Measurements from ENCODE around the gene LIMD2. TPM values are rescaled to one million over a fixed set of nuclear protein-coding genes. Genes with fewer than 3 reads are reported as not detected.

The LIMD2 gene
- total and polyA plus RNA-seq, 2 experiments from 2014 or later = 98.8 to 105 TPM

GRCh38 chr17:63707151-63707550 is 7.2 kb upstream of the LIMD2 start:
- H3K9me3 Mint-ChIP-seq = no peaks in the 10 kb centered on the region

GRCh38 chr17:63706336-63707082 is 6.6 kb upstream of the LIMD2 start:
- H4K20me1 ChIP-seq (replicated peaks; ENCODE audit: insufficient read depth) = no peaks in the 10 kb centered on the region; the same call in none of the 2 replicates
- 0 out of 2 replicates have a peak overlapping the region, but pooled peaks have one; percentile 45 for H3K27ac ChIP-seq (ENCODE audit: low read depth)
- no peaks in the 10 kb centered on the region for H3K9me2 ChIP-seq (ENCODE audit: insufficient read depth)
- no peaks in the 10 kb centered on the region for H3K27me3 ChIP-seq (ENCODE audit: insufficient read depth)
- no peak overlapping the region for H3K4me3 Mint-ChIP-seq
- no peak for ATAC-seq
- no peak overlapping the region for H3K4me2 ChIP-seq
- H3K4me3 ChIP-seq = no peak overlapping the region
- no peak overlapping the region for H2AFZ ChIP-seq
- H3K36me3 Mint-ChIP-seq (ENCODE audit: low read depth) = peaks cover 48% of the 10 kb centered on the region
- peaks cover 11% of the 10 kb centered on the region for H3K4me1 ChIP-seq (ENCODE audit: insufficient read depth)
- H3K9me3 Mint-ChIP-seq = no peaks in the 10 kb centered on the region
- peaks cover 3% of the 10 kb centered on the region; the same call in 1 of the 2 replicates for H3K79me2 ChIP-seq (replicated peaks; ENCODE audit: insufficient read depth)
- H3F3A ChIP-seq (replicated peaks; ENCODE audit: low read depth) = no peaks in the 10 kb centered on the region
- DNase-seq (ENCODE audit: low spot score) = no peak
- H3K27me3 Mint-ChIP-seq (ENCODE audit: insufficient read depth, low read depth, poor library complexity) = peaks cover 14% of the 10 kb centered on the region
- no peaks in the 10 kb centered on the region; the same call in 1 of the 2 replicates for H3K36me3 ChIP-seq (ENCODE audit: insufficient read depth)
- H3K4me1 Mint-ChIP-seq = peaks cover 23% of the 10 kb centered on the region
- no peak overlapping the region; the same call in 1 of the 2 replicates for H3K27ac Mint-ChIP-seq
- no peak for TF ChIP-seq ZNF462 (CRISPR knock-in tag; IDR thresholded peaks at IDR 0.05)
- TF ChIP-seq EZH2 (IDR thresholded peaks at IDR 0.05; ENCODE audit: low read depth, unreplicated experiment) = no peak
- TF ChIP-seq CREB1 (CRISPR knock-in tag; IDR thresholded peaks at IDR 0.05; ENCODE audit: low read depth) = no peak

More at GRCh38 chr17:63707151-63707550, 7.2 kb upstream of the LIMD2 start:
- Histone ChIP-seq H3K4me3 (no peak overlapping the region), H3K9me2 (ENCODE audit: insufficient read depth) (no peaks in the 10 kb centered on the region), H3K79me2 (replicated peaks; ENCODE audit: insufficient read depth) (no peaks in the 10 kb centered on the region), H2AFZ (no peak overlapping the region), H3K36me3 (ENCODE audit: insufficient read depth) (no peaks in the 10 kb centered on the region; the same call in 1 of the 2 replicates), H4K20me1 (replicated peaks; ENCODE audit: insufficient read depth) (no peaks in the 10 kb centered on the region; the same call in none of the 2 replicates), H3K4me1 (ENCODE audit: insufficient read depth) (peaks cover 6% of the 10 kb centered on the region), H3K27ac (ENCODE audit: low read depth) (no peak overlapping the region), H3K27me3 (ENCODE audit: insufficient read depth) (no peaks in the 10 kb centered on the region), H3F3A (replicated peaks; ENCODE audit: low read depth) (no peaks in the 10 kb centered on the region), H3K4me2 (no peak overlapping the region)
- Mint-ChIP-seq H3K36me3 (ENCODE audit: low read depth) (peaks cover 47% of the 10 kb centered on the region), H3K4me3 (no peak overlapping the region), H3K27ac (no peak overlapping the region), H3K27me3 (ENCODE audit: insufficient read depth, low read depth, poor library complexity) (peaks cover 12% of the 10 kb centered on the region), H3K4me1 (peaks cover 18% of the 10 kb centered on the region)
- DNase-seq (ENCODE audit: low spot score) (no peak), ATAC-seq (no peak)
- TF ChIP-seq CTCF (conservative IDR thresholded peaks at IDR 0.05; ENCODE audit: low read depth in 2 of 2) (no peak), EZH2phosphoT487 (IDR thresholded peaks at IDR 0.05; ENCODE audit: unreplicated experiment) (no peak), ZNF331 (CRISPR knock-in tag; IDR thresholded peaks at IDR 0.05; ENCODE audit: low read depth) (no peak), STAT1 (IDR thresholded peaks at IDR 0.05; ENCODE audit: unreplicated experiment) (no peak), ETS1 (IDR thresholded peaks at IDR 0.05) (no peak)
